HepG2 (cell line): Measurements from ENCODE around the gene GOLPH3. TPM values are rescaled to one million over a fixed set of nuclear protein-coding genes. Genes with fewer than 3 reads are reported as not detected.

Experiments
- DBP ChIP-seq: sonication (generic); formaldehyde crosslinking; IDR thresholded peaks from 2 replicates; pipeline ENCODE4 v1.4.0; 2020; ENCODE audit warnings: missing genetic modification reagents; ENCODE audit errors: not compliant biosample characterization
- ESRRA ChIP-seq: sonication (generic); formaldehyde crosslinking; IDR thresholded peaks from 2 replicates; pipeline ENCODE4 v1.5.1; 2020; ENCODE audit warnings: mild to moderate bottlenecking, low read depth, missing genetic modification reagents
- FOSL1 ChIP-seq: sonication (generic); formaldehyde crosslinking; IDR thresholded peaks from 2 replicates; pipeline ENCODE4 v1.9.0; 2021; ENCODE audit warnings: missing genetic modification reagents, borderline replicate concordance
- FOXA3 ChIP-seq: IDR thresholded peaks from 2 replicates; pipeline ENCODE4 v1.6.1; 2016; ENCODE audit warnings: missing genetic modification reagents, missing compliant biosample characterization
- FOXK2 ChIP-seq: fragments of 450-650 bp; IDR thresholded peaks from 2 replicates; pipeline ENCODE4 v1.6.1; 2016
- JUNB ChIP-seq: sonication (generic); formaldehyde crosslinking; IDR thresholded peaks from 2 replicates; pipeline ENCODE4 v1.8.0; 2022; ENCODE audit warnings: missing genetic modification reagents, mild to moderate bottlenecking, borderline replicate concordance
- KDM5B ChIP-seq: sonication (generic); formaldehyde crosslinking; IDR thresholded peaks from 2 replicates; pipeline ENCODE4 v1.4.0; 2020; ENCODE audit warnings: missing genetic modification reagents, mild to moderate bottlenecking, borderline replicate concordance
- PCBP1 ChIP-seq: fragments of 200-400 bp; formaldehyde crosslinking; IDR thresholded peaks from 2 replicates; pipeline ENCODE4 v1.6.1; 2017; ENCODE audit warnings: mild to moderate bottlenecking, low read depth, low read length, borderline replicate concordance
- RFX1 ChIP-seq: fragments of 450-650 bp; IDR thresholded peaks from 2 replicates; pipeline ENCODE4 v1.6.1; 2017
- SCMH1 ChIP-seq: sonication (generic); formaldehyde crosslinking; IDR thresholded peaks from 2 replicates; pipeline ENCODE4 v1.9.0; 2021; ENCODE audit warnings: missing genetic modification reagents, mild to moderate bottlenecking, borderline replicate concordance
- TBX3 ChIP-seq: fragments of 450-650 bp; IDR thresholded peaks from 2 replicates; pipeline ENCODE4 v1.6.1; 2017; ENCODE audit warnings: antibody characterized with exemption, mild to moderate bottlenecking, inconsistent platforms, borderline replicate concordance
- TFAP4 ChIP-seq: sonication (generic); IDR thresholded peaks from 2 replicates; pipeline ENCODE4 v1.6.1; 2016; ENCODE audit warnings: low read depth, borderline replicate concordance
- U2AF1 ChIP-seq: fragments of 200-400 bp; formaldehyde crosslinking; optimal IDR thresholded peaks from 2 replicates; pipeline ENCODE3; 2017; ENCODE audit warnings: mild to moderate bottlenecking, low read depth, low read length
- ZNF10 ChIP-seq: sonication (generic); formaldehyde crosslinking; IDR thresholded peaks from 2 replicates; pipeline ENCODE4 v1.4.0; 2020; ENCODE audit warnings: mild to moderate bottlenecking, low read depth, missing genetic modification reagents, borderline replicate concordance
- ZNF20 ChIP-seq: sonication (generic); formaldehyde crosslinking; IDR thresholded peaks from 2 replicates; pipeline ENCODE4 v1.4.0; 2020; ENCODE audit warnings: mild to moderate bottlenecking, moderate library complexity, missing genetic modification reagents
- ZNF549 ChIP-seq: sonication (generic); formaldehyde crosslinking; IDR thresholded peaks from 2 replicates; pipeline ENCODE4 v1.5.0; 2020; ENCODE audit warnings: missing genetic modification reagents
- ZNF615 ChIP-seq: sonication (generic); formaldehyde crosslinking; IDR thresholded peaks from 2 replicates; pipeline ENCODE4 v1.5.0; 2020; ENCODE audit warnings: mild to moderate bottlenecking, missing genetic modification reagents, borderline replicate concordance
- ZNF644 ChIP-seq: IDR thresholded peaks from 2 replicates; pipeline ENCODE4 v1.6.1; 2016; ENCODE audit warnings: low read depth
- ZNF652 ChIP-seq: IDR thresholded peaks from 2 replicates; pipeline ENCODE4 v1.6.1; 2016; ENCODE audit warnings: low read depth, borderline replicate concordance
- ZSCAN22 ChIP-seq: sonication (generic); formaldehyde crosslinking; IDR thresholded peaks from 2 replicates; pipeline ENCODE4 v1.4.0; 2020; ENCODE audit warnings: mild to moderate bottlenecking, missing genetic modification reagents
- ZSCAN25 ChIP-seq: sonication (generic); formaldehyde crosslinking; IDR thresholded peaks from 2 replicates; pipeline ENCODE4 v1.8.0; 2022; ENCODE audit warnings: mild to moderate bottlenecking, missing genetic modification reagents
- polyA plus RNA-seq, 8 experiments: library from polyadenylated mRNA; depleted of rRNA in 3 of 8; stranded (reverse) in 7 of 8; unstranded in 1 of 8; fragments of >200 nt; fragmentation: Illumina TruSeq in 4 of 8; extraction: Trizol in 4 of 8; gene quantifications; 2 replicates each; pipeline versions ENCODE4 v1.2.1 to v1.2.3, GENCODE V29; 2011 to 2016; ENCODE audit warnings: low read depth in 4 of 8, missing spikeins in 1 of 8, mixed read lengths in 1 of 8; ENCODE audit not compliant: insufficient read depth in 1 of 8
- total RNA-seq, 5 experiments: library from RNA; depleted of rRNA; stranded (reverse); fragments of >200 nt; fragmentation: Illumina TruSeq; extraction: Trizol; gene quantifications; 2 replicates each; pipeline ENCODE4 v1.2.3, GENCODE V29; 2016; ENCODE audit warnings: low read depth in 1 of 5
- TF ChIP-seq, protein P1 (sequence below): sonication (generic); formaldehyde crosslinking; IDR thresholded peaks from 2 replicates; pipeline ENCODE4 v1.4.0; 2020; ENCODE audit warnings: missing genetic modification reagents, mild to moderate bottlenecking, borderline replicate concordance
- TF ChIP-seq, protein P2 (sequence below): sonication (generic); formaldehyde crosslinking; conservative IDR thresholded peaks from 2 replicates; pipeline ENCODE4 v1.4.0; 2020; ENCODE audit warnings: mild to moderate bottlenecking, missing genetic modification reagents, moderate library complexity

GOLPH3 gene
- total and polyA plus RNA-seq, 2 of the 13 experiments (the other 11 are each of a cell fraction or from before 2014, with no cell fraction given) = 59.5 to 84.5 TPM

DNA sequence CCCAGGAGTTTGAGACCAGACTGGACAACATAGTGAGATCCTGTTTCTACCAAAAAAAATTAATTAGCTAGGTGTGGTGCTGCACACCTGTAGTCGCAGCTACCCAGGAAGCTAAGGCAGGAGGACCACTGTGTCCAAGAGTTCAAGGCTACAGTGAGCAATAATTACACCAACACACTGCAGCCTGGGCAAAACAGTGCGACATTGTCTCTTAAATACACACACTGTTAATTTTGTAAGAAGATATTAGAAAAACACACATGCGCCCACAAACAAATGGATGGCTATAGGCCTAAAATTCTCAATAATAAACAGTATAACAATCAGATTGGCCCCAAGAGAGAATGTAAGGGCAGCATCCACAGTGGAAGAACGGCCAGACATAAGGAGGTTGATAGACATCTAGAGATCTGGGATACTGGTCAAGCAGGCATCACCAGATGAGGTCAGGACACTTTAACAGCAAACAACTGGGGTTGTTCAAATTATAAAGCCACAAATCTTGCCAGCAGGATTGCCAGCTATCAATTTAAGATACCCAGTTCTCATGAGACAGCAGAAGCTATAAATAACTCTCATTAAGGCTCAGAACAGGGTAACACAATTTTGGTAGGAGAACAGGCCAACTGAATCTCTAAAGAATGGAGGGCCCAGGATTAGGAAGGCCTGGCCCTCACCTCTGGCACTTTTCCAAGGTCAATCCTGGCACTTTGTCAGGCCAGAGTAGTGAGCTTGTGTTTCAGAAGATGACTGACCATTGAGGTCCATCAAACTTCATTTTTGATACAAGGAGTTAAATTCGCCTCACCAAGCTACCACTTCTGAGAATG lies 29.5 kb downstream of the GOLPH3 start (continued):
- TF ChIP-seq FOSL1 (CRISPR knock-in tag) (no peak), JUNB (CRISPR knock-in tag) (no peak), ESRRA (CRISPR knock-in tag) (no peak), FOXK2 (no peak), SCMH1 (CRISPR knock-in tag) (no peak), TFAP4 (no peak), FOXA3 (0 out of 2 replicates have a peak, but pooled peaks have one; percentile 9), ZNF615 (CRISPR knock-in tag) (no peak), U2AF1 (no peak), PCBP1 (no peak), ZNF10 (no peak), ZNF20 (CRISPR knock-in tag) (no peak), ZNF644 (CRISPR knock-in tag) (no peak), ZNF652 (CRISPR knock-in tag) (no peak), ZSCAN22 (CRISPR knock-in tag) (no peak), DBP (CRISPR knock-in tag) (no peak), ZSCAN25 (CRISPR knock-in tag) (no peak), TBX3 (peak; percentile 35; the same call in 1 of the 2 replicates), ZNF549 (no peak), RFX1 (no peak), KDM5B (CRISPR knock-in tag) (no peak)
- TF ChIP-seq, protein P1, sequence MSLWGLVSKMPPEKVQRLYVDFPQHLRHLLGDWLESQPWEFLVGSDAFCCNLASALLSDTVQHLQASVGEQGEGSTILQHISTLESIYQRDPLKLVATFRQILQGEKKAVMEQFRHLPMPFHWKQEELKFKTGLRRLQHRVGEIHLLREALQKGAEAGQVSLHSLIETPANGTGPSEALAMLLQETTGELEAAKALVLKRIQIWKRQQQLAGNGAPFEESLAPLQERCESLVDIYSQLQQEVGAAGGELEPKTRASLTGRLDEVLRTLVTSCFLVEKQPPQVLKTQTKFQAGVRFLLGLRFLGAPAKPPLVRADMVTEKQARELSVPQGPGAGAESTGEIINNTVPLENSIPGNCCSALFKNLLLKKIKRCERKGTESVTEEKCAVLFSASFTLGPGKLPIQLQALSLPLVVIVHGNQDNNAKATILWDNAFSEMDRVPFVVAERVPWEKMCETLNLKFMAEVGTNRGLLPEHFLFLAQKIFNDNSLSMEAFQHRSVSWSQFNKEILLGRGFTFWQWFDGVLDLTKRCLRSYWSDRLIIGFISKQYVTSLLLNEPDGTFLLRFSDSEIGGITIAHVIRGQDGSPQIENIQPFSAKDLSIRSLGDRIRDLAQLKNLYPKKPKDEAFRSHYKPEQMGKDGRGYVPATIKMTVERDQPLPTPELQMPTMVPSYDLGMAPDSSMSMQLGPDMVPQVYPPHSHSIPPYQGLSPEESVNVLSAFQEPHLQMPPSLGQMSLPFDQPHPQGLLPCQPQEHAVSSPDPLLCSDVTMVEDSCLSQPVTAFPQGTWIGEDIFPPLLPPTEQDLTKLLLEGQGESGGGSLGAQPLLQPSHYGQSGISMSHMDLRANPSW (CRISPR knock-in tag) = no peak
- TF ChIP-seq, protein P2, sequence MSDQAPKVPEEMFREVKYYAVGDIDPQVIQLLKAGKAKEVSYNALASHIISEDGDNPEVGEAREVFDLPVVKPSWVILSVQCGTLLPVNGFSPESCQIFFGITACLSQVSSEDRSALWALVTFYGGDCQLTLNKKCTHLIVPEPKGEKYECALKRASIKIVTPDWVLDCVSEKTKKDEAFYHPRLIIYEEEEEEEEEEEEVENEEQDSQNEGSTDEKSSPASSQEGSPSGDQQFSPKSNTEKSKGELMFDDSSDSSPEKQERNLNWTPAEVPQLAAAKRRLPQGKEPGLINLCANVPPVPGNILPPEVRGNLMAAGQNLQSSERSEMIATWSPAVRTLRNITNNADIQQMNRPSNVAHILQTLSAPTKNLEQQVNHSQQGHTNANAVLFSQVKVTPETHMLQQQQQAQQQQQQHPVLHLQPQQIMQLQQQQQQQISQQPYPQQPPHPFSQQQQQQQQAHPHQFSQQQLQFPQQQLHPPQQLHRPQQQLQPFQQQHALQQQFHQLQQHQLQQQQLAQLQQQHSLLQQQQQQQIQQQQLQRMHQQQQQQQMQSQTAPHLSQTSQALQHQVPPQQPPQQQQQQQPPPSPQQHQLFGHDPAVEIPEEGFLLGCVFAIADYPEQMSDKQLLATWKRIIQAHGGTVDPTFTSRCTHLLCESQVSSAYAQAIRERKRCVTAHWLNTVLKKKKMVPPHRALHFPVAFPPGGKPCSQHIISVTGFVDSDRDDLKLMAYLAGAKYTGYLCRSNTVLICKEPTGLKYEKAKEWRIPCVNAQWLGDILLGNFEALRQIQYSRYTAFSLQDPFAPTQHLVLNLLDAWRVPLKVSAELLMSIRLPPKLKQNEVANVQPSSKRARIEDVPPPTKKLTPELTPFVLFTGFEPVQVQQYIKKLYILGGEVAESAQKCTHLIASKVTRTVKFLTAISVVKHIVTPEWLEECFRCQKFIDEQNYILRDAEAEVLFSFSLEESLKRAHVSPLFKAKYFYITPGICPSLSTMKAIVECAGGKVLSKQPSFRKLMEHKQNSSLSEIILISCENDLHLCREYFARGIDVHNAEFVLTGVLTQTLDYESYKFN (CRISPR knock-in tag) = peak; percentile 36; the same call in 1 of the 2 replicates
